NT2/D1 (cell line): Measurements from ENCODE around the gene LANCL2.

Experiments
- DNase-seq: peaks from one replicate; pipeline ENCODE4 v3.0.0-alpha.2; 2011; ENCODE audit warnings: low read depth, low spot score
- H3K27me3 ChIP-seq: 2 replicates; pipeline ENCODE4 v1.6.0; 2011; ENCODE audit warnings: mild to moderate bottlenecking; ENCODE audit not compliant: insufficient read length, insufficient read depth
- H3K36me3 ChIP-seq: 2 replicates; pipeline ENCODE4 v1.6.1; 2011; ENCODE audit warnings: mild to moderate bottlenecking, low read length, mixed read lengths; ENCODE audit not compliant: insufficient read depth, insufficient read length
- H3K4me1 ChIP-seq: 2 replicates; pipeline ENCODE4 v1.5.1; 2011; ENCODE audit not compliant: insufficient read depth, insufficient read length
- H3K4me3 ChIP-seq: 2 replicates; pipeline ENCODE4 v1.5.1; 2011; ENCODE audit warnings: low read depth; ENCODE audit not compliant: insufficient read length
- H3K9ac ChIP-seq: 2 replicates; pipeline ENCODE4 v1.6.0; 2011; ENCODE audit warnings: low read depth; ENCODE audit not compliant: insufficient read length
- H3K9me3 ChIP-seq: 2 replicates; pipeline ENCODE4 v1.5.1; 2011; ENCODE audit warnings: mild to moderate bottlenecking, low read length; ENCODE audit not compliant: insufficient read depth
- SUZ12 ChIP-seq: IDR thresholded peaks from 2 replicates; pipeline ENCODE4 v1.6.1; 2011; ENCODE audit not compliant: insufficient read length, insufficient read depth; ENCODE audit errors: extremely low read depth
- YY1 ChIP-seq: IDR thresholded peaks from 2 replicates; pipeline ENCODE4 v1.6.1; 2011; ENCODE audit not compliant: insufficient read length, insufficient read depth
- ZNF274 ChIP-seq: IDR thresholded peaks from 2 replicates; pipeline ENCODE4 v1.6.1; 2011; ENCODE audit warnings: mild to moderate bottlenecking, low read depth, low read length

LANCL2 gene

GRCh38 chr7:55339033-55340000, 25.8 kb upstream of the LANCL2 start:
- no peaks in the 10 kb centered on the region for H3K9me3 ChIP-seq
- H3K27me3 ChIP-seq, result no peaks in the 10 kb centered on the region
- H3K4me3 ChIP-seq, result no peak overlapping the region
- no peak for TF ChIP-seq SUZ12
- TF ChIP-seq YY1, result no peak
- TF ChIP-seq ZNF274, result no peak
- DNase-seq, result no peak
- no peak overlapping the region for H3K9ac ChIP-seq
- H3K4me1 ChIP-seq, result no peaks in the 10 kb centered on the region
- H3K36me3 ChIP-seq, result no peaks in the 10 kb centered on the region

- Histone ChIP-seq H3K4me3 (no peak overlapping the region), H3K9me3 (no peaks in the 10 kb centered on the region), H3K4me1 (no peaks in the 10 kb centered on the region), H3K27me3 (no peaks in the 10 kb centered on the region), H3K9ac (no peak overlapping the region), H3K36me3 (no peaks in the 10 kb centered on the region)
- TF ChIP-seq YY1 (no peak), SUZ12 (no peak), ZNF274 (no peak)
- no peak for DNase-seq
Observed at GRCh38 chr7:55342216-55342871, 22.8 kb upstream of the LANCL2 start.

- H3K4me3 ChIP-seq, result no peak overlapping the region
- H3K4me1 ChIP-seq, result no peaks in the 10 kb centered on the region
- TF ChIP-seq YY1 (no peak), ZNF274 (no peak), SUZ12 (no peak)
- H3K9ac ChIP-seq, result no peak overlapping the region
- H3K9me3 ChIP-seq, result no peaks in the 10 kb centered on the region
- no peak for DNase-seq
- no peaks in the 10 kb centered on the region for H3K27me3 ChIP-seq
- no peaks in the 10 kb centered on the region for H3K36me3 ChIP-seq
Observed at GRCh38 chr7:55343002-55343781, 21.9 kb upstream of the LANCL2 start.

- no peaks in the 10 kb centered on the region for H3K4me1 ChIP-seq
- H3K9me3 ChIP-seq, result no peaks in the 10 kb centered on the region
- H3K36me3 ChIP-seq, result no peaks in the 10 kb centered on the region
- H3K27me3 ChIP-seq, result no peaks in the 10 kb centered on the region
- H3K4me3 ChIP-seq, result no peak overlapping the region
- no peak for DNase-seq
- no peak for TF ChIP-seq ZNF274
- TF ChIP-seq SUZ12, result no peak
- TF ChIP-seq YY1, result no peak
- H3K9ac ChIP-seq, result no peak overlapping the region
Observed at GRCh38 chr7:55343860-55344606, 21.1 kb upstream of the LANCL2 start.

GRCh38 chr7:55344840-55345239, 20.3 kb upstream of the LANCL2 start:
- no peaks in the 10 kb centered on the region for H3K4me1 ChIP-seq
- no peaks in the 10 kb centered on the region for H3K27me3 ChIP-seq
- TF ChIP-seq SUZ12 (no peak), YY1 (no peak), ZNF274 (no peak)
- no peaks in the 10 kb centered on the region for H3K9me3 ChIP-seq
- no peaks in the 10 kb centered on the region for H3K36me3 ChIP-seq
- H3K9ac ChIP-seq, result no peak overlapping the region
- no peak overlapping the region for H3K4me3 ChIP-seq
- no peak for DNase-seq

- no peak for DNase-seq
- Histone ChIP-seq H3K4me3 (no peak overlapping the region), H3K4me1 (no peaks in the 10 kb centered on the region), H3K9me3 (no peaks in the 10 kb centered on the region), H3K36me3 (no peaks in the 10 kb centered on the region), H3K27me3 (no peaks in the 10 kb centered on the region), H3K9ac (no peak overlapping the region)
- TF ChIP-seq ZNF274, result no peak
- TF ChIP-seq YY1, result no peak
- no peak for TF ChIP-seq SUZ12
Observed at GRCh38 chr7:55345292-55345691, 19.8 kb upstream of the LANCL2 start.
